Gastrocnemius medialis (tissue), 4 donors: ENCODE results near the gene TMEM35B.

Experiments used
- POLR2A ChIP-seq, 2 donors: fragments of 450-650 bp; IDR thresholded peaks; one replicate each; pipeline ENCODE4 v1.6.1; 2017; ENCODE audit warnings: antibody characterized with exemption in 2 of 2, mild to moderate bottlenecking in 2 of 2, moderate library complexity in 2 of 2
- TF ChIP-seq, protein P1 (sequence below), 5 experiments: fragments of 450-650 bp in 3 of 5; fragments of 200-600 bp in 2 of 5; sonication (generic) in 2 of 5; IDR thresholded peaks in 4 of 5; conservative IDR thresholded peaks in 1 of 5; 1 replicate in 4 of 5; 2 replicates in 1 of 5; pipeline ENCODE4 v1.5.1; 2016 to 2019; ENCODE audit warnings: antibody characterized with exemption in 5 of 5, mild to moderate bottlenecking in 3 of 5, moderate library complexity in 3 of 5

- TF ChIP-seq POLR2A (IDR thresholded peaks at IDR 0.05) = no peak
- TF ChIP-seq, protein P1, sequence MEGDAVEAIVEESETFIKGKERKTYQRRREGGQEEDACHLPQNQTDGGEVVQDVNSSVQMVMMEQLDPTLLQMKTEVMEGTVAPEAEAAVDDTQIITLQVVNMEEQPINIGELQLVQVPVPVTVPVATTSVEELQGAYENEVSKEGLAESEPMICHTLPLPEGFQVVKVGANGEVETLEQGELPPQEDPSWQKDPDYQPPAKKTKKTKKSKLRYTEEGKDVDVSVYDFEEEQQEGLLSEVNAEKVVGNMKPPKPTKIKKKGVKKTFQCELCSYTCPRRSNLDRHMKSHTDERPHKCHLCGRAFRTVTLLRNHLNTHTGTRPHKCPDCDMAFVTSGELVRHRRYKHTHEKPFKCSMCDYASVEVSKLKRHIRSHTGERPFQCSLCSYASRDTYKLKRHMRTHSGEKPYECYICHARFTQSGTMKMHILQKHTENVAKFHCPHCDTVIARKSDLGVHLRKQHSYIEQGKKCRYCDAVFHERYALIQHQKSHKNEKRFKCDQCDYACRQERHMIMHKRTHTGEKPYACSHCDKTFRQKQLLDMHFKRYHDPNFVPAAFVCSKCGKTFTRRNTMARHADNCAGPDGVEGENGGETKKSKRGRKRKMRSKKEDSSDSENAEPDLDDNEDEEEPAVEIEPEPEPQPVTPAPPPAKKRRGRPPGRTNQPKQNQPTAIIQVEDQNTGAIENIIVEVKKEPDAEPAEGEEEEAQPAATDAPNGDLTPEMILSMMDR (IDR thresholded peaks at IDR 0.05 in 4 of 5, conservative IDR thresholded peaks at IDR 0.05 in 1 of 5) = no peak
Measured at GRCh38 chr1:34980715-34981114, 4.4 kb downstream of the TMEM35B start.
